HG03135 (cell line): ENCODE results near the gene LAMA4.

Experiments
- ATAC-seq: cut with Tn5 transposase; IDR thresholded peaks from one replicate; pipeline ENCODE4 v1.9.1; 2021; ENCODE audit warnings: mild to moderate bottlenecking, moderate library complexity; ENCODE audit not compliant: unreplicated experiment

Gene LAMA4

GRCh38 chr6:112274774-112275173 lies 20.4 kb upstream of the LAMA4 start:
- no peak for ATAC-seq

GRCh38 chr6:112272799-112273198 lies 18.4 kb upstream of the LAMA4 start:
- ATAC-seq, result no peak

GRCh38 chr6:112270756-112271155 lies 16.4 kb upstream of the LAMA4 start:
- ATAC-seq, result no peak

- ATAC-seq, result no peak
Observed at GRCh38 chr6:112269979-112270566, 15.7 kb upstream of the LAMA4 start.

GRCh38 chr6:112269114-112269513 lies 14.7 kb upstream of the LAMA4 start:
- ATAC-seq, result no peak

GRCh38 chr6:112268654-112269053 lies 14.3 kb upstream of the LAMA4 start:
- ATAC-seq, result no peak

- ATAC-seq, result no peak
Observed at GRCh38 chr6:112268019-112268418, 13.7 kb upstream of the LAMA4 start.

- ATAC-seq, result no peak
Observed at GRCh38 chr6:112266331-112266730, 12.0 kb upstream of the LAMA4 start.

- no peak for ATAC-seq
Observed at GRCh38 chr6:112259337-112259675, 4.9 kb upstream of the LAMA4 start.

- ATAC-seq, result no peak
Observed at GRCh38 chr6:112258642-112259336, 4.4 kb upstream of the LAMA4 start.

GRCh38 chr6:112257178-112257855 lies 3.0 kb upstream of the LAMA4 start:
- no peak for ATAC-seq

GRCh38 chr6:112254921-112255320 lies 554 bp upstream of the LAMA4 start:
- ATAC-seq, result no peak

- no peak for ATAC-seq
Observed at GRCh38 chr6:112253498-112253840, 898 bp downstream of the LAMA4 start.

- no peak for ATAC-seq
Observed at GRCh38 chr6:112252571-112253497, 1.5 kb downstream of the LAMA4 start.

GRCh38 chr6:112251171-112251875 lies 3.0 kb downstream of the LAMA4 start:
- no peak for ATAC-seq

- no peak for ATAC-seq
Observed at GRCh38 chr6:112249489-112249888, 4.9 kb downstream of the LAMA4 start.

GRCh38 chr6:112247275-112247674 lies 7.1 kb downstream of the LAMA4 start:
- no peak for ATAC-seq

GRCh38 chr6:112245511-112246203 lies 8.7 kb downstream of the LAMA4 start:
- ATAC-seq, result no peak

GRCh38 chr6:112243861-112244827 lies 10.2 kb downstream of the LAMA4 start:
- ATAC-seq, result no peak
